ENCODE measurements around the gene MAST4.

MAST4 gene

DNA sequence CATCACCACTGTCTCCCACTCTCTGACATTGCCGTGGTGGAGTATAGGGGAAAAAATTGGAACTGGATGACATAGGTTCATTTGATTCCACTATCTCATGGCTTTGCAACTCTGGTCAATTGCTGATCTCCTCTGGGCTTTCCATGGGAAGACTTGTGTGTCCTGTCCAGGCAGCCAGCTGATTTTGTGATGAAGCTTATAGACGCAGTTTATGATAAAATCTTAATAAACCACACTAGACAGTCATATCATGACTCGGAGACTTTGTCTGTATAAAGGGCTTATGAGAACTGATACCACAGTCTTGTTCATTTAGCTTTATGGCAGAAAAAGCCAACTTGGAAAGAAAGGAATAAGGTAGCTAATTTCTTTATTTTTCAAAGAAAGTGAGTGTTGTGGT is 296.5 kb downstream of the MAST4 start:
- ATAC-seq (ENCODE audit: low read depth) (no peak), DNase-seq (ENCODE audit: low spot score) (no peak)
- peaks cover 13% of the 10 kb centered on the region for H3K4me1 ChIP-seq (ENCODE audit: insufficient read depth, poor library complexity, severe bottlenecking)
- H3K9me3 ChIP-seq (ENCODE audit: severe bottlenecking): no peaks in the 10 kb centered on the region
- no peaks in the 10 kb centered on the region for H3K27me3 ChIP-seq (ENCODE audit: insufficient read depth, poor library complexity, severe bottlenecking)
- TF ChIP-seq, protein P1, sequence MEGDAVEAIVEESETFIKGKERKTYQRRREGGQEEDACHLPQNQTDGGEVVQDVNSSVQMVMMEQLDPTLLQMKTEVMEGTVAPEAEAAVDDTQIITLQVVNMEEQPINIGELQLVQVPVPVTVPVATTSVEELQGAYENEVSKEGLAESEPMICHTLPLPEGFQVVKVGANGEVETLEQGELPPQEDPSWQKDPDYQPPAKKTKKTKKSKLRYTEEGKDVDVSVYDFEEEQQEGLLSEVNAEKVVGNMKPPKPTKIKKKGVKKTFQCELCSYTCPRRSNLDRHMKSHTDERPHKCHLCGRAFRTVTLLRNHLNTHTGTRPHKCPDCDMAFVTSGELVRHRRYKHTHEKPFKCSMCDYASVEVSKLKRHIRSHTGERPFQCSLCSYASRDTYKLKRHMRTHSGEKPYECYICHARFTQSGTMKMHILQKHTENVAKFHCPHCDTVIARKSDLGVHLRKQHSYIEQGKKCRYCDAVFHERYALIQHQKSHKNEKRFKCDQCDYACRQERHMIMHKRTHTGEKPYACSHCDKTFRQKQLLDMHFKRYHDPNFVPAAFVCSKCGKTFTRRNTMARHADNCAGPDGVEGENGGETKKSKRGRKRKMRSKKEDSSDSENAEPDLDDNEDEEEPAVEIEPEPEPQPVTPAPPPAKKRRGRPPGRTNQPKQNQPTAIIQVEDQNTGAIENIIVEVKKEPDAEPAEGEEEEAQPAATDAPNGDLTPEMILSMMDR (IDR thresholded peaks at IDR 0.05; ENCODE audit: poor library complexity, severe bottlenecking): no peak
- no peak overlapping the region for H3K27ac ChIP-seq (ENCODE audit: poor library complexity, severe bottlenecking)
- no peaks in the 10 kb centered on the region for H3K36me3 ChIP-seq (ENCODE audit: low read depth)
- H3K4me3 ChIP-seq (ENCODE audit: severe bottlenecking): no peak overlapping the region

DNA sequence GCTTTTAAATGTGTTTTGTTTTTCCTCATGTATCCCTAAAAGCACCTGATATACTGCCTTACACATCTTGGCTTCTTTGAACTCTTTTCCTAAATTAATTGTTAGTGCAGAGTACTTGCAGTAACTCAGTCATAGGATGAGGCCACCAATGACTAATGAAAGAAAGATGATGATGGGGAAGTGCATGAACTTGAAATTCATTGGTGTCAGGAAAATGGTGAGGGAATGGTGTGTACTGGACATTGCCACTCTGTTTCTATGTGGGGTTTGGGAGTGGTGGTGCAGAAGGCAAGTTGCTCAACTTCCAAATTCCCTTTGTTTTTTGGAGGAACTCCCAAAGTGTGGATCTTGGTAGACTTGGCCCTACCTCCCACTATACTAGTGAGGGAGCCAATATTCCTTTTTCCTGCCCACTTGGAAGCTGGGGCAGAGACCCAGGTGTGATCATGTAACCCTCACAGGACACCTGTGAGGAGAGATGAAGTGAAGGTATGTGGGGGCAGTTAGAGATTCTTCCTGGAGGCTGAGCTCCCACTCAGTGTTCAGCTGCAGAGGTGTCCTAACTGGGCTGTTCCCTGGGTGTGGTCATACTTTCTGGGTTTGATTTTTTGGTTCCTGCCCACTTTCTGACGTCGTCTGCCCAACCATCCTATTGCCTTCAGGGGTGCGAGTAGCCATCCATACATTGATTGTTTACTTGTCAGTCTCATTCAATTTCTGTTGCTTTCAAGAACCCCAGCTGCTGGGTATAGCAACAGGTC is 298.5 kb downstream of the MAST4 start:
- TF ChIP-seq, protein P1 (IDR thresholded peaks at IDR 0.05; ENCODE audit: poor library complexity, severe bottlenecking): no peak
- no peak for ATAC-seq (ENCODE audit: low read depth)

DNA sequence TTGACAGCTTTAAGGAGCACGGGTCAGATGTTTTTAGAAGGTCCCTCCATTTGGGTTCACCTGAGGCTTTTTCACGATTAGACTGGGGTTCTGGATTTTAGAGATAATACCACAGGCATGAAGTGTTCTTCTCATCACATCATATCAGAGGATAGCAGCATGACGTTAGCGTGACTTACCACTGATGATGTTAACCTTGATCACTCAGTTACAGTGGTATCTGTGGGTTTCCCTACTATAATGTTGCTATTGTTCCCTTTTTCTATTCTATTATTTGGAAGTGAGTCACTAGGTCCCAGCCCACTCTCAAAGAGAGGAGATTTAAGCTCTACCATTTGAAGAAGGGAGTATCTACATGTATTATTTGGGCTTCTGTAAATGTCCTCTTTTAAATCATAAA is 300.0 kb downstream of the MAST4 start:
- H3K27ac ChIP-seq (ENCODE audit: poor library complexity, severe bottlenecking): no peak overlapping the region
- DNase-seq (ENCODE audit: low spot score) (no peak), ATAC-seq (ENCODE audit: low read depth) (peak; percentile 70)
- TF ChIP-seq, protein P1 (IDR thresholded peaks at IDR 0.05; ENCODE audit: poor library complexity, severe bottlenecking): no peak
- H3K4me3 ChIP-seq (ENCODE audit: severe bottlenecking): no peak overlapping the region
- H3K9me3 ChIP-seq (ENCODE audit: severe bottlenecking): no peaks in the 10 kb centered on the region
- H3K27me3 ChIP-seq (ENCODE audit: insufficient read depth, poor library complexity, severe bottlenecking): no peaks in the 10 kb centered on the region
- H3K4me1 ChIP-seq (ENCODE audit: insufficient read depth, poor library complexity, severe bottlenecking): peaks cover 10% of the 10 kb centered on the region
- H3K36me3 ChIP-seq (ENCODE audit: low read depth): no peaks in the 10 kb centered on the region

More for the DNA sequence above, 298.5 kb downstream of the MAST4 start:
- no peak overlapping the region for H3K4me3 ChIP-seq (ENCODE audit: severe bottlenecking)
- H3K9me3 ChIP-seq (ENCODE audit: severe bottlenecking): no peaks in the 10 kb centered on the region
- H3K36me3 ChIP-seq (ENCODE audit: low read depth): no peaks in the 10 kb centered on the region
- DNase-seq (ENCODE audit: low spot score): no peak
- no peaks in the 10 kb centered on the region for H3K27me3 ChIP-seq (ENCODE audit: insufficient read depth, poor library complexity, severe bottlenecking)
- no peak overlapping the region for H3K27ac ChIP-seq (ENCODE audit: poor library complexity, severe bottlenecking)
- peaks cover 13% of the 10 kb centered on the region for H3K4me1 ChIP-seq (ENCODE audit: insufficient read depth, poor library complexity, severe bottlenecking)

DNA sequence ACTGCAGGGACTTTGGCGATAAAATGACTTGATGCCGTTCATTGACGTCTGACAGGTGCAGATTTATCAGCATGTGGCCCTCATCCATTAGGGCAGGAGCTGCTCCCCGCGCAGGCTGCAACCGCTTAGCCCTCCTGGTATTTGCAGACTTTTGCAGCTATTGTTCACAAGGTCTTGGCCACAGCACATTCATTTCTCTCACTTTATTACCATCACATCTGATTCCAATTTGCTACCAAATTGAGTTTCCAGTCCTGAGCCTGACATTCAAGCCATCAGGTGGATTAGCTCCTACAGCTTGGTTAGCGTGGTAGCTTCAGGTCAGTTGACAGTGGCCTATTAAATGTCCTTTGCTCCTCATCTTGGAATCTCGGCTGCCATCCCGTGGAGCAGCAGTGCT is 301.2 kb downstream of the MAST4 start:
- H3K4me3 ChIP-seq (ENCODE audit: severe bottlenecking): no peak overlapping the region
- no peaks in the 10 kb centered on the region for H3K27me3 ChIP-seq (ENCODE audit: insufficient read depth, poor library complexity, severe bottlenecking)
- TF ChIP-seq, protein P1 (IDR thresholded peaks at IDR 0.05; ENCODE audit: poor library complexity, severe bottlenecking): no peak
- H3K4me1 ChIP-seq (ENCODE audit: insufficient read depth, poor library complexity, severe bottlenecking): no peaks in the 10 kb centered on the region
- ATAC-seq (ENCODE audit: low read depth) (no peak), DNase-seq (ENCODE audit: low spot score) (no peak)
- no peaks in the 10 kb centered on the region for H3K36me3 ChIP-seq (ENCODE audit: low read depth)
- H3K27ac ChIP-seq (ENCODE audit: poor library complexity, severe bottlenecking): no peak overlapping the region
- no peaks in the 10 kb centered on the region for H3K9me3 ChIP-seq (ENCODE audit: severe bottlenecking)

Measured in RWPE2 (cell line).